HG03108 (cell line): ENCODE results near the gene COPE.

Experiments used
- ATAC-seq: cut with Tn5 transposase; IDR thresholded peaks from one replicate; pipeline ENCODE4 v1.9.1; 2021; ENCODE audit warnings: moderate library complexity; ENCODE audit not compliant: unreplicated experiment

The COPE gene

DNA sequence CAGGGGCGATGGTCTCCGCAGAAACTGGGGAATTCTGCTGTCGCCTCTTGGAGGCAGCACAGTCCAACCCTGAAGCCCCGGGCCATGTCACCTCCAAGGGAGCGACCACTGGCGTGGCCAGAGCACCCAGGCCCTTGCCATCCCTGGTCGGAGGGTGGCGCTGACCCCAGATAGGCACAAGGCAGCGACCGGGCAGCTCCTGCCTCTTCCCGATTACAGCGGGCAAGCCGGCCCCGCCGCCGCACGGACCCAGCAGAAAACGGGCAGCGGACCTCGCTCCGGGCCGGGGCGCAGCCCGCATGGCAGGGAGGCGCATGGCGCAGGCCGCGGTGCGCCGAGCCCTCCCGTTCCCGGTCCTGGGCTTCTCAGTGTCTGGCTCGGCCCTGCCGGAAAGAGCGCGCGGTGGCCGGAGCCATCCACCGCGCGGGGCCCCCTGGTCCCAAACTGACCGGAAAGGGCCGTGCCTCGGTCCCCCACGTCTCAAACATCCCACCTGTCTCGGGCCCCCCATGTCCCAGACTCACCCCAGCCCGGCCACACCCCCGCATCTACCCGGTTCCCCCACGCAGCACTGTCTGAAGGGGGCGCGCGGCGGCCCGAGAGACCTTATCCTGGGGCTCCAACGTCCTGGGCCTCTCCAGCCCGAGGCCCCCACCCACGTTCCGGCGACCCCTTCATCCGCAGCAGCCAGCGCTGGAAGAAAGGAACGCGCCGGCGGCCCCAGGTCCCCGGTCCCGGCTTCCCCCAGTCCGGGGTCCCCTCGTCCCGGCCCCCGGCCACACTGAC, 24.0 kb downstream of the COPE start:
- no peak for ATAC-seq

DNA sequence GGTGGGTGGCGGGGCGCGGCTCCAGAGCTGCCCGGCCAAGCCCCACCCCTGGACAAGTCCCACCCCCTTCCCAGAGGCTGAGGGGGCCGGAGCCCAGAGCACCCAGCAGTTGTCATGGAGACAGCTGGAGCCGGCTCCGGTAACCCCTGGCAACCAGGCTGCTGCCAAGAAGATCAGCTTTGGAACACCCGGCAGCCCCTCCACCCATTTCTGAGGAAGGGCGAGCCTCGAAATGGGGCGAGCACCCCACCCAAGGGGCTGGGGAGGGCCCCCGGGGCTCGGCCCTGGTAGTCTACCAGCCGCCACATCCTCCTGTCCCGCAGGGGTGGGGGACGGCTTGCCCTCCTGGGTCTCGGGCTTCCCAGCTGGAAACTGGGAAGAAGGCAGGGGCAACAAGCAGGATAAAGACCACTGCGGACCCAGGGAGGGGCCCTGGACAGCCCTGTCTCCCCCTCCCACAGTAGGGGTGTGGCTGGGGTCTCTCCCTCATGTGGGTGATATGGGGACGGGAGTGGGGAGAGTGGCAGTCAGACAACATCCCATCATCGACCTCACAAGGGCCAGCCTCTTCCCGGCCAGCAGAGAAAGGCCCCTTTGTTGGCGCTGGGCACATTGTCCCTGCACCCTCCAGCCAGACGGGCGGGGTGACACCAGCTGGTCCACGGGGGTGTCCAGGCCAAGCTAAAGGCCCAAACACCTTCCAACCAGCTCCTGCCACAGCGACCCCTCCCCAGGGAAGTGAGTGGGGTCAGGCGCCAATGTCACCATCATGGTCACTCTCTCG, 24.7 kb downstream of the COPE start:
- ATAC-seq: no peak

DNA sequence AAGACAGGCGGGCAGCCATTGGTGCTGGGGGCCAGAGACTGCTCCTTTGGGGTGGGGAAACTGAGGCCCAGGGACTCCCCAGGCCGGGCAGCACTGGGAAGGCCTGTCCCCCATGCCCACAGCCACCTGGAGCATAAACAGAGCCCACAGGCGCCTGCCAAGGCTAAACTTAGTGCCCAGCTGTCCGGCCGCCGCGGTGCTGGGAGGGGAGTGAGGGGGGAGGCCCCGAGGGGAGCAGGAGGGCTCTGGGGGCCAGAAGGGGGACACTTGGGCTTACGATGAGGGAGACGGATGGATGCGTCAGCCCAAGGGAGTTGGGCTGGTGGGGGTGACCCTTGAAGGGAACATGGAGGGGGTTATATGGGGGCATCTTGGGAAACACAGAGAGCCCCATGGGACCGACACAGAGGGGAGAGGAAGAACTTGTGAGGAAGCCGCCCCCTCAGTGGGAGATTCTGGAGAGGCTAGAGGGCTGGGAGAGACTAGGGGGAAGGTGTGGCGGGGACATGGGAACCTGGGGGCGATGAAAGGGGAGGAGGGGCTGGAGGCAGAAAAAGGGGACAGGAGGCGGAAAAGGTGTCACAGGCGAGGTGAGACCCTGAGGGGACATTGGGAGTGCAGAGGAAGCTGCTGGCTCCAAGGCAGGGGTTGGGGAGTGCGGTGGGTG, 25.5 kb downstream of the COPE start:
- no peak for ATAC-seq

DNA sequence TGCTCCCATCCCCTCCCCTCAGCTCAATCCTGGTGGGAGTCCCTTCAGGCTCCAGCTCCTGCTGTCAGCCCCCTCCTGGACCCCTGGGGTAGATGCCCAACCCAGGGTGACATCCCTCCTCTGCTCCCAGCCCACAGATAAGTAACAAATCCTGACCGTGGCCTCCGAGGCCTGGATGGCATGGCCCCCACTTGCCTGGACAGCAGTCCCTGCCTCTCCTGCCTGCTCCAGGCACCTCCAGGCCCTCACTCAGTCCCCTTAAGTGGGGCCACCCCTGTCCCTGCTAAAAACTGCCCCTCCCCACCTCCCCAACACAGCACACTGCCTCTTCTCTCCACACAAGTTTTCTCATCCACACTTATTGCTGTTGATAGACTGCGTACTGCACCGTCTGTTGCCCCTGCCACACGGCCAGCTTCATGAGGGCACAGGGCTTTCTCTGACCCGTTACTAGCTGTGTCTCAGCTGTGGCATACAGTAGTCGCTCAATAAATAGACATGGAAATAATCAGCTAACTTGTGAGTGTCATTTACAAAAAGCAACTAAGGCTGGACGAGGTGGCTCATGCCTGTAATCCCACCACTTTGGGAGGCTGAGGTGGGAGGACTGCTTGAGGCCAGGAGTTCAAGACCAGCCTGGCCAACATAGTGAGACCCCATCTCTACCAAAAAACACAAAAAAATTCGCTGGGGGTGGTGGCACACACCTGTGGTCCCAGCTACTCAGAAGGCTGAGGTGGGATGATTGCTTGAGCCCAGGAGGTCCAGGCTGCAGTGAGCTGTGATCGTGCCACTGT, 29.0 kb downstream of the COPE start:
- no peak for ATAC-seq

DNA sequence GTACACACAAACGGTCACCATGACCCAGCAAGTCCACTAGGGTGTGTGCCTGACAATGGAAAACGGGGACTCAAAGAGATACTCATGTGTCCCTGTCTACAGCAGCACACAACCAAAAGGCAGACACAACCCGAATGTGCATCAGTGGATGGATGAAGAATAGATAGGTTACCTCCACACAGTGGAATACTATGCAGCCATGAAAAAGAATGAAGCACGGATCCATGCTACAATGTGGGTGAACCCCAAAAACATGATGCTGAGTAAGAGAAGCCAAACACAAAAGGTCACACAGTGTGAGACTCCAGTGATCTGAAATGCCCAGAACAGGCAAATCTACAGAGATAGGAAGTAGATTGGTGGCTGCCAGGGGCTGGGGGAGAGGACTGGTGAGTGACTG, 32.2 kb downstream of the COPE start:
- no peak for ATAC-seq

DNA sequence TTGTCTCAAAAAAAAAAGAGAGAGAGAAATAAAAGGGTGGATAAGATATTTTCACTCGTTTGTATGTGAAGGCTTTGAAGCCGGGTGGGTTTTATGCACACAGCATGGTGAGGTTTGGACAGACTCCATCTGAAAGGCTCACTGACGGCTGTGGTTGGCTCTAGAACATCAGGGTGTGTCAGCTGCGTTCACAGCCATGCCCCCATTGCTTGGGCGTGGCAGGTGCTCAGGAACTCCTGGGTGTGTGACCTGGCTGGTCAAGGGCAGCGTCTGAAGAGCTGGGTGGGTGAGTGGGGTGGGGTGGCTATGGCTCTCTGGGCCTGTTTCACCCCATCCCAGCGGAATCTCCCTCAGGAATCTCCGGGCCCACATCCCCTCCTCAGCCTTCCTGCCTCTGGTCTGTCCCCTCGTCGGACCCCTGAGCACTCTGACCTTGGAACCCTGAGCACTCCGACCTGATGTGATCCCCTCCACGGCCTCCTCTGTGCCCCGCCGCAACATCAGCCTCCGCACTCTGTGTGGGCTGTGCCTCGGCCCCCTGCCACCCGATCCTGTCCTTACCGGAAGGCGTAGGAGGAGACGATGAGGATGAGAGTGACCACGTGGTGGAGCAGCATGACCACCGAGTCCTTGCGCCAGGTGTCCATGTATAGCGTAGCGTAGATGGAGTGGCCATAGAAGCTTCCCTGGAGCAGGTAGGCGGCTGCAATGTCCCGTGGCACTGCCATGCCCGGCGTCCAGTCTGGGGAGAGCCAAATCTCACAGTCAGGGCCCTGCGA, 35.5 kb downstream of the COPE start:
- no peak for ATAC-seq

DNA sequence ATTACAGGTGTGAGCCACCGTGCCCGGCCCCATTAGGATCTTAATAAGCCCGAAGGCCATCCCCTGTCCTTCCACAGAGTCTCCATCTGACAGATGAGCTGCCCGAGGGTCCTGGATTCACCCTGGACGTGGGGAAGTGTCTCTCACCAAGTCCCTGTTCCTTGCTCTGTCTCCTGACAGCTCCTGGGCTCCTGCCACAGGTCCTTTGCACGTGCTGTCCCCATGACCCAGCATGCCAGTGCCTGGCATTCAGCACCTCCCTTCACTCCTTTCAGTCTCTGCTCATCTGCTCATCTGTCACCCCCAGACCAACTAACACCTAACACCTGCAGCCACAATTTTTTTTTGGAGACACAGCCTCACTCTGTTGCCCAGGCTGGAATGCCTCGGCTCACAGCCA, 37.7 kb downstream of the COPE start:
- no peak for ATAC-seq

DNA sequence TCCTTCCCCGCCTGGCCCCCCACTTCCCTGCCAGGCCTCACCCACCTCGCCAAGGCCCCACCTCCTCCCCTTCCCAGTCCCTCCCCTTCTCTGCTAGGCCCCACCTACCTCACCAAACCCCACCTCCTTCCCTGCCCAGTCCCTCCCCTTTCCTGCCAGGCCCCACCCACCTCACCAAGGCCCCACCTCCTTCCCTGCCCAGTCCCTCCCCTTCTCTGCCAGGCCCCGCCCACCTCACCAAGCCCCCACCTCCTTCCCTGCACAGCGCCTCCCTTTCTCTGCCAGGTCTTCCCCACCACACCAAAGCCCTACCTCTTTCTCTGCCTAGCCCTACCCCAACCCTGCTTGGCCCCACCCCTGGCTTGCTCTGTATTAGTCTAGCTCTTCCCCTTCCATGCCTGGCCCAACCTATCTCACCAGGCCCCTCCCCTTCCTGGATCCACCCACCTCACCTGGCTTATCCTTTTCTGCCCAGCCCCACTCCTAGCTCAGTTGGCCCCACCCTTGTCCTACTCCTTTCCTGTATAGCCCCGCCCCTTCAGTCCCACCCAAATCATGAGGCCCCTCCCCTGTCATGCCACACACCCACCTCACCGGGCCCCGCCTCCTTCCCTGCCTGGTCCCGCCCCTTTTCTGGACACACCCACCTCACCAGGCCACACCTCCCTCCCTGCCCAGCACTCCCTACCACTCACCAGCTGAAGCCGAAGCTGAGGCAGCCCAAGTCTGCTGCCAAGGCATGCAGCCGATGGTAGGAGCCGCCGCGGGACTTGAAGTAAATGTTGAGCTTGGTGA, 39.4 kb downstream of the COPE start:
- ATAC-seq: no peak

DNA sequence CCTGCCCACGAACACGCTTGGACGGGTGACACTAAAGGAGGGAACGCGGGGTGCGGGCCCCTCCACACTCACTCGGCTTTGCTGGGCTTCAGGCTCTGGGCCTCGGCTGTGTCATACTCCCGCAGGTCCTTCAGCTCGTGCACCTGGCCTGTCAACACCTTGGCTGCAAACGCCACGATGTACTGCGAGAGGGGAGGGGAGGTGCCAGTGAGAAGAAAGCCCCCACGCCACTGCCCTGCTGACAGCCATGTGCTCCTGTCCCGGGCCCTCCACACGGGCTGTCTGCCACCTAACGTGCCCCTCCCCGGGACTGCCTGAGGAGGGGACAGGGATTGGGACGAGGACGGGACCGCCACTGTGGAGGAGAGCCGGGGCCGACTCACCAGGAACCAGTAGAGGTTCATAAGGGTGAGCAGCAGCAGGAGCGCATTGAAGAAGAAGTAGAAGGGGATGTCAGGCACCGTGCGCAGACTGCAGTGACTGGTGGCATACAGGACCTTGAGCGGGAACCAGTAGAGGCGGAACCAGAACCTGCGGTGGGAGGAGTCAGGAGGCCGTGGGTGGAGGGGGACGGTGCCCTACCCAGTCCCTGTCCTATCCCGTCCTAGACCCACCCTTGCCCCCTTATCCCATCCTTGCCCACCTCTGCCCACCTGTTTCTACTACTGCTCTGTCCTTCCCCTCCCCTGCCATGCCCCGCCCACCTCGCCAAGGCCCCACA, 40.2 kb downstream of the COPE start:
- ATAC-seq: no peak

DNA sequence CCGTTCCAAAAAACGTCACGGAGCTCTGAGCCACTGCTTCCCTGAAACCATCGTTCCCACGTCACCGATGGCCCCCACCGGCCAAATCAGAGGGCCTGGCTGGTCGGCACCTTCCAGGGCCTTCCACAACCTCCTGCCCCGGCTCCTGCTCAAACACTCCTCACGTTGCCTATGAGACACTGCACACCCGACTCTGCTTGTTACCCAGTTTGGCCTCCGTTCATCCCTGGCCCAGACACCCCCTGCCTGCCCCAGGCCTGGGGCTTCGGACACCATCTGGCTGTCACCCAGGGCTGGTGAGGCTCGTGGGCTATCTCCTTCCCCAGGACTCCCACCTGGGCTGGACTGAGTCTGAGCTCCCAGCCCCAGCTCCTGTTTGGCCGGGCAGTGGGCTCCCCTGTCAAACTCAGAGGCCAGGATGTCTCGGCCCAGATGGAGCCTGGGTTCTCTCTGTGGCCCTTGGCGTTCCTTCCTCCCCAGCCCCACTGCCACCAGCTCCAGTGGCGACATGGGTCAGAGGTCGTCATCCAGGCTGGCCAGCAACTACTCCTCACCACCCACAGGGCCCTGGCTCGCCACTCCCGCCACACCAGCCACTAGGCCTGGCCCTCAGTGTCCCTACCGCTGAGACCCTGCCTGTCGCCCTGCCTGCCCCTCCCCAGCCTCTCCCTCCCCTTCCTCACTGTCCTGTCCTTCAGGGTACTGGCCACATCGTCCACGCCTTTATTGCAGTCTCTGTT, 41.0 kb downstream of the COPE start:
- no peak for ATAC-seq

DNA sequence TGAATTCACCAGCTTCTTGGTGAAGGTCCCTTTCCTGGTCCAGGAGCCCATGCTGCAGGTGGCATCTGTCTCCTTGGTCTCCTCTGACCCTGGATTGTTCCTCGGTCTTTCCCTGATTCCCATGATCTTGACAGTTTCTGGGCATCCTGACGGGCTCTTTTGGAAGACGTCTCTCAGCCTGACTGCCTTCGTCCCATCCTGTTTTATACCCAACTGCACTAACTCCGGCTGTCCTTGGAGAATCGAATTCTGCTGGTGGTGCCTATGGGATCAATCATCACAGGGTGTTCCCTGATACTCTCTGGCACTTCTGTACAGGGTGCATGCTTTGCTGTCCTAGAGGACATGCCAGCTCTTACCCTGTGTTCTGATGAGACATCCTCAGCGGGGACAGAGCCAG, 42.3 kb downstream of the COPE start:
- no peak for ATAC-seq

DNA sequence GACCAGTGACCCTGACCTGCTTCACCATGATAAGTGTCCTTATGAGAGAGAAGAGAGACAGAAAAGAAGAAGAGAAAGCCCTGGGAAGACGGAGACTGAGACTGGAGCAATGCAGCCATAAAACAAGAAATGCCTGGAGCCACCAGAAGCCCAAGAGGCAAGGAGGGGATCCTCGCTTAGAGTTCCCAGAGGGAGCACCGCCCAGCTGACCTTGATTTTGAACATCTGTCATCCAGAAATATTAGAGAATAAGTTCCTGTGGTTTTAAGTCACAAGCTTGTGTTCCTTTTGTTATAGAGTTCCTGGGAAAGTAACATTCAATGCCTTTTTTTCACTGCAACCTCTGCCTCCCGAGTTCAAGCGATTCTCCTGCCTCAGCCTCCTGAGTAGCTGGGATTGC, 43.5 kb downstream of the COPE start:
- no peak for ATAC-seq

DNA sequence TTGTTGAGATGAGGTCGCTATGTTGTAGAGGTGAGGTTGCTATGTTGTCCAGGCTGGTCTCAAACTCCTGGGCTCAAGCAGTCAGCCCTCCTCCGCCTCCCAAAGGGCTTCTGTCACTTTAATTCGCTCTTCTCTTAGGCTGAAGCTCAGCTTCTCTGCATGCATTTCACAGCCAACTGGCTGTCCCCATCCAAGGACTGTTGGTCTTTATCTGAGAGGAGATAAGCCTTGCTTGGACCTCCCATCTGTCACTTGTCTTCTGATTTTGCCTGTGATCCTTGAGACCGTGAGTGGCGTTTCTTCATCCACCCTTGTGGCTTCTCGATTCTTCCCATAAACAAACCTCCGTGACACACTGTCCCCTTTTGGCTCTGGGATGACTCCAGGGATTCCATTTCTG, 47.6 kb downstream of the COPE start:
- no peak for ATAC-seq

DNA sequence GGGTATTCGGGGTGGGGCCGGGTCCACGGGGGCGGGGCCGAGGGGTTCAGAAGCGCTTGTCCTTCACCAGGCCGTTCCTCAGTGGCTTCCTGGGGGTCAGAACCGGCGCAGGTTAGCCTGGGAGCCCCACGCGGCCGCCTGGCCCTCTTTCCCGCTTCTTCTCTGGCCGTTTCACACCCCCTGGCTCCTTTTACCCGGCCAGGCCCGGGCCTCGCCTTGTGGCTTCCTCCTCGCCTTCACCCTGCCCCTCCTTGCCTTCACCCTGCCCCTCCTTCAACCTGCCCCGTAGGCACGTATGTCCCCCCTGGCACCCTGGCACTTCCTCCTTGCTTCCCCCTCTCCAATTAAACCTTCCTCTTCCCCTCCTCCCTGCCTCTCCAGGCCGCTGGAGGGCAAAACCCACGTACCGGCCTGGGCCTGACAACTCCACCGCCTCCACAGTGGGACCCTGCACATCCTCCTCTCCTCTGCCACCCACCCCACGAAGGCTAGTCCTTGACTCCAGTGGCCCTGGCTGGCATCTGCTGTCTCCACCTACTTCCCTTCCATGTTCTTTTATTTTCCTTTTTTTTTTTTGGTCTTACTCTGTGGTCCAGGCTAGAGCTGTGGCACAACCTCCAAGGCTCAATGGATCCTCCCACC, 48.5 kb downstream of the COPE start:
- ATAC-seq: no peak

DNA sequence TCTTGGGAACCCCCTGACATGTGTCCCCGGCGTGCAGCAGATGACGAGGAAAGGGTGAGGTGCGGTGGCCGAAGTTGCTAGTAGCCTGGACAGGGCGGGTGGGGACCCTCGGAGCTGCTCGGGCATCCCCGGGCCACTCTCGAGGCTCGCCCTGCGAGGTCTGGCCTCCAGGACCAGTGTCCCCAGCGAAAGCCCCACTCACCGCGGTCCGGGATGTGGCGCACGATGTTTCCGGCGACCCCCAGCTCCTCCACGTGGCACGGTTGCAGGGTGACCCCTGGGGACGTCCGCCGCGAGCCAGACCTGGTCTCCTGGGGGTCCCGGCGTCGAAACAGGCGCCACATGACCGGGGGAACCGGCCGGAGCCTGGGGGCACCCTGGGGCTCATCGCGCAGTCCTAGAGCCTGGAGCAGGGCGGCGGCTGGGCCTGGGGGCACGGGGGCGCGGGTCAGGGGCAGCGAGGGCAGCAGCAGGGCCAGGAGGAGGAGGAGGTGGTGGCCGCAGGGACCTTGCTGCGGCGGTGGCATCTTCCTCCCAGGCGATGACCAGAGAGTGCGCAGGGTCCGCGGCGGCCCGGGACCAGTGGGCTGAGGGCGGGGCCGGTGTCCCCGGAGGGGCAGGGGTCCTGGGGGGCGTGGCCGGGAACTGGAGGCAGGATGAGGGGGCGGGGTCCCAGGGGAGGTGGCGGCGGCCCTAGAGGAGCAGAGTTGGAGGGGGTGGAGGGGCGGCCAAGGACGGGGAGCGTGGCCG, 49.2 kb downstream of the COPE start:
- ATAC-seq: no peak

DNA sequence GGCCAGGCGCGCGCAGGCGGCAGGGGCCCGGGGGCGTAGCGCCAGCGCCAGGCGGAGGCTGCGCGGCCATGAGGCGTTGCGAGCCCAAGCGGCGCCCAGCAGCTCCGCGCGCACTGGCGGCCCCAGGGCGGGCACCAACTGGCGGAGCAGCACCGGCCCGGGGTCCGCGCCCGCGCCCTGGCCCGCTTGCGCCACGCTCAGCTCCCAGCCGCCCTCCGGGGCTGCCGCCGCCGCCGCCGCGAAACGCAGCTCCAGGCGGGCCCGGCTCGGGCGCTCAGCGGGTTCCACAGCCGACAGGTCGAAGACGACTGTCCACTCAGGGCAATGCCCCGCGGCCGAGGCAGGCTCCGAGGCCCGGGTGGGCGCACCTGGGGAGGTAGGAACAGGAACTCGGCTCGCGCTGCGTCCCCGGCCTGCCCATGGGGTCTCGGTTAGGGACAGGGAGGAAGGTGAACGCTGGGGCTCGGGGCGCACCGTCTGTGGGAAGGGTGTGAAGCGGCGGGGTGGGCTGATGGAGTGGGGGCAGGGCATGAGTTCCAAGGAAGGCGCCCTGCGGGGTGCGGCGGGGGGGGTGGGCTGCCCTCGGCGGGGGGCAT, 50.1 kb downstream of the COPE start:
- no peak for ATAC-seq
